ENCODE measurements around the gene DLGAP1.

DLGAP1 gene

GRCh38 chr18:3616744-3617143 is 838.4 kb downstream of the DLGAP1 start:
- TF ChIP-seq CTCF (IDR thresholded peaks at IDR 0.05), result no peak
- no peak for TF ChIP-seq ZFX (IDR thresholded peaks at IDR 0.05; ENCODE audit: borderline replicate concordance)
- no peak overlapping the region for H3K27ac ChIP-seq

- TF ChIP-seq CTCF (IDR thresholded peaks at IDR 0.05), result no peak
- no peak for TF ChIP-seq ZFX (IDR thresholded peaks at IDR 0.05; ENCODE audit: borderline replicate concordance)
- H3K27ac ChIP-seq, result no peak overlapping the region
These were observed 839.0 kb downstream of the DLGAP1 start for GRCh38 chr18:3616142-3616541.

GRCh38 chr18:3615374-3615985 is 839.6 kb downstream of the DLGAP1 start:
- no peak overlapping the region for H3K27ac ChIP-seq
- no peak for TF ChIP-seq ZFX (IDR thresholded peaks at IDR 0.05; ENCODE audit: borderline replicate concordance)
- no peak for TF ChIP-seq CTCF (IDR thresholded peaks at IDR 0.05)

- TF ChIP-seq CTCF (IDR thresholded peaks at IDR 0.05) (no peak), ZFX (IDR thresholded peaks at IDR 0.05; ENCODE audit: borderline replicate concordance) (no peak)
- H3K27ac ChIP-seq, result no peak overlapping the region
These were observed 842.8 kb downstream of the DLGAP1 start for GRCh38 chr18:3612315-3612714.

- H3K27ac ChIP-seq, result no peak overlapping the region
- TF ChIP-seq ZFX (IDR thresholded peaks at IDR 0.05; ENCODE audit: borderline replicate concordance), result no peak
- no peak for TF ChIP-seq CTCF (IDR thresholded peaks at IDR 0.05)
These were observed 843.6 kb downstream of the DLGAP1 start for GRCh38 chr18:3611313-3612090.

GRCh38 chr18:3610813-3611212 is 844.3 kb downstream of the DLGAP1 start:
- TF ChIP-seq ZFX (IDR thresholded peaks at IDR 0.05; ENCODE audit: borderline replicate concordance) (no peak), CTCF (IDR thresholded peaks at IDR 0.05) (no peak)
- H3K27ac ChIP-seq, result no peak overlapping the region

- TF ChIP-seq ZFX (IDR thresholded peaks at IDR 0.05; ENCODE audit: borderline replicate concordance) (no peak), CTCF (IDR thresholded peaks at IDR 0.05) (no peak)
These were observed 844.9 kb downstream of the DLGAP1 start for GRCh38 chr18:3610188-3610708.

More at GRCh38 chr18:3610188-3610708, 844.9 kb downstream of the DLGAP1 start:
- no peak overlapping the region for H3K27ac ChIP-seq
